ENCODE results near the gene NLRC5.

- TF ChIP-seq CTCF (conservative IDR thresholded peaks at IDR 0.05) (no peak), EZH2 (IDR thresholded peaks at IDR 0.05; ENCODE audit: low read depth) (no peak)
These were observed 139.5 kb downstream of the NLRC5 start for GRCh38 chr16:57128771-57129389.

Data from PC-9 (cell line).